GM12864 (cell line): ENCODE measurements around the gene UBXN11.

Experiments used
- DNase-seq: peaks from one replicate; pipeline ENCODE4 v3.0.0-alpha.2; 2011; ENCODE audit warnings: low read depth
- H3K4me3 ChIP-seq: 2 replicates; pipeline ENCODE4 v1.5.1; 2011; ENCODE audit warnings: mild to moderate bottlenecking, low read depth, low read length, control low read depth
- TF ChIP-seq, protein P1 (sequence below): IDR thresholded peaks from 2 replicates; pipeline ENCODE4 v1.5.1; 2011; ENCODE audit warnings: low read depth, mild to moderate bottlenecking, moderate library complexity, low read length, control low read depth, inconsistent platforms; ENCODE audit errors: missing control alignments

Gene UBXN11

DNA sequence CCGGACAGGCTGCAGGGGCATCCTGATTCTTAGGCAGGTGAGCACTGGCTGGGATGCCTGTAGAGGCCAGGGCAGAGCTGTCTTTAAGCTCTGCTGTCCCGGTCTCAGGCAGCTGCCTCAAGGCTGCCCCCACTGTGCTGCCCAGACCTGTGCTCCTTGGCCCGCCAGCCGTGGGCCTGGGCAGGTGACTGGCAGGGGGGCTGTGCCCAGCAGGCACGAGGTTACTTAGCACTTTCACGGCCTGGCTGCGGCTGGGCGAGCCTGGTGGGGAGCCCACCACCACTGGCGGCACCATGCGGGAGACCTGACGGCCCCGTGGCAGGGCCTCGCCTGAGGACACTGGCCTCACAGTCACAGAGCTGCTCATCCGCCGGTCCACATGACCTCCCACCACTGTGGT, 39.3 kb upstream of the UBXN11 start:
- TF ChIP-seq, protein P1, sequence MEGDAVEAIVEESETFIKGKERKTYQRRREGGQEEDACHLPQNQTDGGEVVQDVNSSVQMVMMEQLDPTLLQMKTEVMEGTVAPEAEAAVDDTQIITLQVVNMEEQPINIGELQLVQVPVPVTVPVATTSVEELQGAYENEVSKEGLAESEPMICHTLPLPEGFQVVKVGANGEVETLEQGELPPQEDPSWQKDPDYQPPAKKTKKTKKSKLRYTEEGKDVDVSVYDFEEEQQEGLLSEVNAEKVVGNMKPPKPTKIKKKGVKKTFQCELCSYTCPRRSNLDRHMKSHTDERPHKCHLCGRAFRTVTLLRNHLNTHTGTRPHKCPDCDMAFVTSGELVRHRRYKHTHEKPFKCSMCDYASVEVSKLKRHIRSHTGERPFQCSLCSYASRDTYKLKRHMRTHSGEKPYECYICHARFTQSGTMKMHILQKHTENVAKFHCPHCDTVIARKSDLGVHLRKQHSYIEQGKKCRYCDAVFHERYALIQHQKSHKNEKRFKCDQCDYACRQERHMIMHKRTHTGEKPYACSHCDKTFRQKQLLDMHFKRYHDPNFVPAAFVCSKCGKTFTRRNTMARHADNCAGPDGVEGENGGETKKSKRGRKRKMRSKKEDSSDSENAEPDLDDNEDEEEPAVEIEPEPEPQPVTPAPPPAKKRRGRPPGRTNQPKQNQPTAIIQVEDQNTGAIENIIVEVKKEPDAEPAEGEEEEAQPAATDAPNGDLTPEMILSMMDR, result no peak
- H3K4me3 ChIP-seq, result no peak overlapping the region
- no peak for DNase-seq

DNA sequence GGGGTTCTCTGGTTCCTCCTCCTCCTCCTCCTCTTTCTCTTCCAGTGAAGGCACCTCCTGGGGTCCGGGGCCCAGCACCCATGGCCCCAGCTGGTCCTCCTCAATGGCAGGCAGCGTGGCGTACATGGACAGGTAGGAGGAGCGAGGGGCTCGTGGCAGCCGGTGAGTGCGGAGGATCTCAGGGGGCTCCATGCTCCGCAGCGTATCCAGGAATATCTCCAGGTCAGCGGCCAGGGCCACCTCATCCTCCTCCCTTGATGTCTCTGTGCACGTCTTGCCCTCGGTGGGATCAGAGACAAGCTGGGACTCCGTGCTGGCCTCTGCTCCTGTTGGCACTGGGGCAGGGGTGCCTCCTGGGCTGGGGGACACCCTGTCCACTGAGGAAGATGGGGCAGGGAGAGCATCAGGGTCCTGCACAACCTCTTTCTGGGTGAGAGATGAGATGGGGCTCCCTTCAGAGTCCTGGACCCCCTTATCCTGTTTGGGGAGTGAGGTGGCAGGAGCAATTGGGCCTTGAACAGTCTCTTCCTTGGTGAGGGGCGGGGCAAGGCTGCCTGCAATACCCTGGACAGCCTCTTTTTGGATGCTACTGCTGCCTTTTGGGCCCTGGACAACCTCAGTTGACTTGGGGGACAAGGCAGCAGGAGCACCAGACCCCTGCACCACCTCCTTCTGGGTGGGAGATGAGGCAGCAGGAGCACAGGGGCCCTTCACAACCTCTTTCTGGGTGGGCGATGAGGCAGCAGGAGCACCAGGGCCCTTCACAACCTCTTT, 37.9 kb upstream of the UBXN11 start:
- no peak overlapping the region for H3K4me3 ChIP-seq
- no peak for DNase-seq
- TF ChIP-seq, protein P1, result no peak

- DNase-seq, result no peak
- no peak overlapping the region for H3K4me3 ChIP-seq
- TF ChIP-seq, protein P1, result no peak
Observed at GRCh38 chr1:26340047-26340481, 33.6 kb upstream of the UBXN11 start.

- no peak for DNase-seq
Observed at GRCh38 chr1:26338670-26339069, 32.2 kb upstream of the UBXN11 start.

DNA sequence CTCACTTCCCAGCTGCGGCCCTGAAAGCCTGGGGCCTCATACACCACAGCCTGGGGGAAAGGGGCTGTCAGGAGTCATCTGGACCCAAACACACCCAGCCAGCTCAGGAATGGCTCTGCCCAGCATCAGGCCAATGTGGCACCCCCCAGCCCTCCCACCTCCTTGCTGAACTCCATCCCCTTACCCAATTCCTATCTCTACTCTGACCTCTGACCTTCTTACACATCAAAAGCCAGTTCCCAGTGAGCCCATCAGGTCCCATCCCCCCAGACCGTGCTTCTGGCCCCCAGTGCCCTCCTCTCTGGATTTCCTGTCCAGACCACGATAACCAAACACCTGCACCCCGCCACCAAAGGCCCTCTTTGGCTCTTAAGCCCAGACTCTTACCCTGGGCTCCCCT, 31.2 kb upstream of the UBXN11 start:
- DNase-seq, result no peak
- TF ChIP-seq, protein P1, result no peak
- H3K4me3 ChIP-seq, result no peak overlapping the region

More at GRCh38 chr1:26338670-26339069, 32.2 kb upstream of the UBXN11 start:
- H3K4me3 ChIP-seq, result no peak overlapping the region
- TF ChIP-seq, protein P1, result no peak

DNA sequence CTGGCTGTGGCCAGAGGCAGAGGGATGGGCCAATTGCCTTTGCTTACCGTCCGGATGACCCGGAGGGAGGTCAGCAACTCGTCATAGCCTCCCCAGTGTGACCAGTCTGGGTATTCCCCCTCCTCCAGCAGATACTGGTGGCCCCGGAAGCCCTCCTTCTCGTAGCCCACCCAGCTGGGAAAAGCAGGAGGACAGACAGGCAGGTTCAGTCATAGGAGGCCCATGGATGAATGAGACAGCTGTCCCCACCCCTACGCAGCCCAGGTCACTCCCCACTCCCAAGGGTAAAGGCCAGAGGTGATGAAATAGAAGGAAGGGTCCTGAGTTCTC, 30.7 kb upstream of the UBXN11 start:
- TF ChIP-seq, protein P1, result no peak
- H3K4me3 ChIP-seq, result no peak overlapping the region

More for the DNA sequence above, 30.7 kb upstream of the UBXN11 start:
- DNase-seq, result no peak
